Measurements from ENCODE around the gene STIM2.

DNA sequence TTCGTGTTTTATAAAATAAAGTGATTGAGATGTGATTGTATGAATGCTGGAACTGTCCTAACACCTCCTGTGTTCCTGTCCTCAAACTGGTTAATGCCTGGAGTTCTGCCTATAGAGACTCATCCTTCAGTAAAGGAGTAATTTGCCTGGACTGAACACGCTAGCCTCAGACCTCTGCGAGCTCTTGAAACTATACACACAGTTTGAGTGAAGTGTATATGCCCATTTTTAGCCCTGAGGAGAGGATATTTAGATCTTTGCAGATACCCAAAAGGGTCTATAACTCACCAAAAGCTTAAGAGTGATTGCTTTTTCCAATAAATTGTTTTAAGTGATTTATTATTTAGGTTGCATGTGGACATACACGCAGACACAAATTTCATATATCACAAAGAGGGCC, 29.9 kb upstream of the STIM2 start:
- TF ChIP-seq EZH2 (IDR thresholded peaks at IDR 0.05; ENCODE audit: low read depth): no peak
- TF ChIP-seq, protein P1, sequence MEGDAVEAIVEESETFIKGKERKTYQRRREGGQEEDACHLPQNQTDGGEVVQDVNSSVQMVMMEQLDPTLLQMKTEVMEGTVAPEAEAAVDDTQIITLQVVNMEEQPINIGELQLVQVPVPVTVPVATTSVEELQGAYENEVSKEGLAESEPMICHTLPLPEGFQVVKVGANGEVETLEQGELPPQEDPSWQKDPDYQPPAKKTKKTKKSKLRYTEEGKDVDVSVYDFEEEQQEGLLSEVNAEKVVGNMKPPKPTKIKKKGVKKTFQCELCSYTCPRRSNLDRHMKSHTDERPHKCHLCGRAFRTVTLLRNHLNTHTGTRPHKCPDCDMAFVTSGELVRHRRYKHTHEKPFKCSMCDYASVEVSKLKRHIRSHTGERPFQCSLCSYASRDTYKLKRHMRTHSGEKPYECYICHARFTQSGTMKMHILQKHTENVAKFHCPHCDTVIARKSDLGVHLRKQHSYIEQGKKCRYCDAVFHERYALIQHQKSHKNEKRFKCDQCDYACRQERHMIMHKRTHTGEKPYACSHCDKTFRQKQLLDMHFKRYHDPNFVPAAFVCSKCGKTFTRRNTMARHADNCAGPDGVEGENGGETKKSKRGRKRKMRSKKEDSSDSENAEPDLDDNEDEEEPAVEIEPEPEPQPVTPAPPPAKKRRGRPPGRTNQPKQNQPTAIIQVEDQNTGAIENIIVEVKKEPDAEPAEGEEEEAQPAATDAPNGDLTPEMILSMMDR (conservative IDR thresholded peaks at IDR 0.05): no peak

All from PC-9 (cell line).